Measurements from ENCODE around the gene ZNF184. TPM values are rescaled to one million over a fixed set of nuclear protein-coding genes. Genes with fewer than 3 reads are reported as not detected.

The ZNF184 gene
- total RNA-seq, 1 experiment from 2014 or later, result 10.2 TPM

- POLR2A ChIA-PET (ENCODE audit: unreplicated experiment), result interaction anchor here (0.7 kb wide), 1 partner anchor 58 kb away, joined by 3 read pairs; no protein-coding TSS in a partner anchor
- peak overlapping the region; percentile 99 for H2AFZ ChIP-seq (ENCODE audit: low read length)
- TF ChIP-seq EZH2phosphoT487 (IDR thresholded peaks at IDR 0.05; ENCODE audit: borderline replicate concordance, low read length) (no peak), EZH2 (IDR thresholded peaks at IDR 0.05; ENCODE audit: low read length, unreplicated experiment) (no peak), CTCF (conservative IDR thresholded peaks at IDR 0.05; ENCODE audit: low read depth, low read length) (no peak)
- H4K20me1 ChIP-seq (ENCODE audit: low read length), result no peaks in the 10 kb centered on the region
- intact Hi-C loops (cut with micrococcal nuclease), result loop anchor here (1.0 to 5.0 kb wide), 5 partner anchors 39 to 355 kb away; no protein-coding TSS in a partner anchor
- peaks cover 5% of the 10 kb centered on the region; the same call in 1 of the 2 replicates for H3K4me1 ChIP-seq (ENCODE audit: insufficient read depth, low read length)
- peak; percentile 46 for DNase-seq
- no TSS peak for BruUV-seq (replicated peaks)
- CTCF ChIA-PET, result interaction anchor here (0.7 to 2.0 kb wide), 7 partner anchors 15 to 234 kb away, joined by 3 to 21 read pairs (median 4); partner anchors contain the start of gene POM121L2
- peak overlapping the region; percentile 71 for H3K9ac ChIP-seq (ENCODE audit: low read length)
- no peaks in the 10 kb centered on the region for H3K9me2 ChIP-seq (replicated peaks; ENCODE audit: low read length)
- H3K79me2 ChIP-seq (ENCODE audit: low read length), result no peaks in the 10 kb centered on the region
- no peaks in the 10 kb centered on the region for H3K27me3 ChIP-seq (ENCODE audit: low read length)
- H3K27ac ChIP-seq (ENCODE audit: low read length), result 0 out of 2 replicates have a peak overlapping the region, but pooled peaks have one; percentile 12
- peak overlapping the region; percentile 88 for H3K4me2 ChIP-seq (ENCODE audit: low read length)
- no peaks in the 10 kb centered on the region for H3K9me3 ChIP-seq (ENCODE audit: low read length)
- peak; percentile 71 for ATAC-seq
- H3K36me3 ChIP-seq (ENCODE audit: low read depth, low read length), result no peaks in the 10 kb centered on the region
- peak overlapping the region; percentile 89 for H3K4me3 ChIP-seq (ENCODE audit: low read length)
- no peaks in the 10 kb centered on the region for H3F3A ChIP-seq (ENCODE audit: low read length, unreplicated experiment)
Measured at GRCh38 chr6:27517928-27518787, 45.3 kb upstream of the ZNF184 start.

GRCh38 chr6:27517238-27517637, 44.3 kb upstream of the ZNF184 start:
- CTCF ChIA-PET, result no interaction called here
- intact Hi-C loops (cut with micrococcal nuclease), result loop anchor here (5.0 kb wide), 1 partner anchor 155 kb away; no protein-coding TSS in a partner anchor
- no peak for ATAC-seq
- Histone ChIP-seq H3K27ac (ENCODE audit: low read length) (no peak overlapping the region), H3K4me3 (ENCODE audit: low read length) (no peak overlapping the region), H3K27me3 (ENCODE audit: low read length) (no peaks in the 10 kb centered on the region), H3K9me2 (replicated peaks; ENCODE audit: low read length) (no peaks in the 10 kb centered on the region), H3K4me1 (ENCODE audit: insufficient read depth, low read length) (peaks cover 5% of the 10 kb centered on the region; the same call in 1 of the 2 replicates), H3K9me3 (ENCODE audit: low read length) (no peaks in the 10 kb centered on the region), H3K9ac (ENCODE audit: low read length) (no peak overlapping the region), H3F3A (ENCODE audit: low read length, unreplicated experiment) (no peaks in the 10 kb centered on the region), H4K20me1 (ENCODE audit: low read length) (no peaks in the 10 kb centered on the region), H3K4me2 (ENCODE audit: low read length) (no peak overlapping the region), H2AFZ (ENCODE audit: low read length) (no peak overlapping the region), H3K79me2 (ENCODE audit: low read length) (no peaks in the 10 kb centered on the region), H3K36me3 (ENCODE audit: low read depth, low read length) (no peaks in the 10 kb centered on the region)
- no TSS peak for BruUV-seq (replicated peaks)
- TF ChIP-seq EZH2 (IDR thresholded peaks at IDR 0.05; ENCODE audit: low read length, unreplicated experiment) (no peak), CTCF (conservative IDR thresholded peaks at IDR 0.05; ENCODE audit: low read depth, low read length) (no peak), EZH2phosphoT487 (IDR thresholded peaks at IDR 0.05; ENCODE audit: borderline replicate concordance, low read length) (no peak)
- POLR2A ChIA-PET (ENCODE audit: unreplicated experiment), result no interaction called here
- DNase-seq, result no peak
